Measurements from ENCODE around the gene TFDP3.

- TF ChIP-seq, protein P1, sequence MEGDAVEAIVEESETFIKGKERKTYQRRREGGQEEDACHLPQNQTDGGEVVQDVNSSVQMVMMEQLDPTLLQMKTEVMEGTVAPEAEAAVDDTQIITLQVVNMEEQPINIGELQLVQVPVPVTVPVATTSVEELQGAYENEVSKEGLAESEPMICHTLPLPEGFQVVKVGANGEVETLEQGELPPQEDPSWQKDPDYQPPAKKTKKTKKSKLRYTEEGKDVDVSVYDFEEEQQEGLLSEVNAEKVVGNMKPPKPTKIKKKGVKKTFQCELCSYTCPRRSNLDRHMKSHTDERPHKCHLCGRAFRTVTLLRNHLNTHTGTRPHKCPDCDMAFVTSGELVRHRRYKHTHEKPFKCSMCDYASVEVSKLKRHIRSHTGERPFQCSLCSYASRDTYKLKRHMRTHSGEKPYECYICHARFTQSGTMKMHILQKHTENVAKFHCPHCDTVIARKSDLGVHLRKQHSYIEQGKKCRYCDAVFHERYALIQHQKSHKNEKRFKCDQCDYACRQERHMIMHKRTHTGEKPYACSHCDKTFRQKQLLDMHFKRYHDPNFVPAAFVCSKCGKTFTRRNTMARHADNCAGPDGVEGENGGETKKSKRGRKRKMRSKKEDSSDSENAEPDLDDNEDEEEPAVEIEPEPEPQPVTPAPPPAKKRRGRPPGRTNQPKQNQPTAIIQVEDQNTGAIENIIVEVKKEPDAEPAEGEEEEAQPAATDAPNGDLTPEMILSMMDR (IDR thresholded peaks at IDR 0.05; ENCODE audit: low read depth, low read length), result no peak
- no peak for TF ChIP-seq EZH2phosphoT487 (IDR thresholded peaks at IDR 0.05; ENCODE audit: low read depth)
Measured at GRCh38 chrX:133267621-133268020, 49.5 kb upstream of the TFDP3 start.

All from OCI-LY3 (cell line).